Activated T-helper 9 cell treated with anti-CD3 and anti-CD28 coated beads, Interleukin-2, amount 50 U/mL, for 16 hours (primary cell): ENCODE data around the gene BCHE.

Experiments used
- DNase-seq: peaks from one replicate; pipeline ENCODE4 v3.0.0-alpha.2; 2020; ENCODE audit warnings: low read depth

The BCHE gene

GRCh38 chr3:165837058-165837525 lies at the start of gene BCHE:
Gene BCHE, minus strand, starts transcription at chr3:165837423. Its CDS starts 6,390 bp downstream, at chr3:165831033.
- no peak for DNase-seq

GRCh38 chr3:165885558-165886270 lies 48.5 kb upstream of the BCHE start:
- DNase-seq, result no peak

GRCh38 chr3:165884518-165884917 lies 47.3 kb upstream of the BCHE start:
- DNase-seq, result no peak

GRCh38 chr3:165883863-165884478 lies 46.7 kb upstream of the BCHE start:
- DNase-seq, result no peak

- DNase-seq, result no peak
These were observed 45.9 kb upstream of the BCHE start for GRCh38 chr3:165883117-165883516.

GRCh38 chr3:165875644-165876043 lies 38.4 kb upstream of the BCHE start:
- no peak for DNase-seq

GRCh38 chr3:165874663-165875489 lies 37.7 kb upstream of the BCHE start:
- no peak for DNase-seq

GRCh38 chr3:165868088-165868487 lies 30.9 kb upstream of the BCHE start:
- DNase-seq, result no peak

GRCh38 chr3:165859061-165859460 lies 21.8 kb upstream of the BCHE start:
- DNase-seq, result no peak

GRCh38 chr3:165855581-165855980 lies 18.4 kb upstream of the BCHE start:
- no peak for DNase-seq

- DNase-seq, result no peak
These were observed 17.5 kb upstream of the BCHE start for GRCh38 chr3:165854696-165855095.

GRCh38 chr3:165852711-165853110 lies 15.5 kb upstream of the BCHE start:
- DNase-seq, result no peak

- no peak for DNase-seq
These were observed 15.0 kb upstream of the BCHE start for GRCh38 chr3:165852191-165852590.

- no peak for DNase-seq
These were observed 8.8 kb upstream of the BCHE start for GRCh38 chr3:165846056-165846455.

- DNase-seq, result no peak
These were observed 2.3 kb upstream of the BCHE start for GRCh38 chr3:165839296-165840076.

- DNase-seq, result no peak
These were observed 578 bp upstream of the BCHE start for GRCh38 chr3:165837801-165838200.

- DNase-seq, result no peak
These were observed 1.8 kb downstream of the BCHE start for GRCh38 chr3:165835431-165835830.

- DNase-seq, result no peak
These were observed 6.5 kb downstream of the BCHE start for GRCh38 chr3:165830746-165831145.

- DNase-seq, result no peak
These were observed 9.3 kb downstream of the BCHE start for GRCh38 chr3:165827883-165828282.

- no peak for DNase-seq
These were observed 10.0 kb downstream of the BCHE start for GRCh38 chr3:165827233-165827632.

GRCh38 chr3:165820671-165821123 lies 16.5 kb downstream of the BCHE start:
- DNase-seq, result no peak

GRCh38 chr3:165817160-165817709 lies 20.0 kb downstream of the BCHE start:
- DNase-seq, result no peak
